Endodermal cell (in vitro differentiated cells): ENCODE measurements around the gene CHST11. TPM values are rescaled to one million over a fixed set of nuclear protein-coding genes. Genes with fewer than 3 reads are reported as not detected.
A peak's percentile ranks its signal among the peaks of the same experiment; 100 is the strongest.

Source experiments
- DNase-seq: peaks from one replicate; pipeline ENCODE4 v3.0.0-alpha.2; 2017
- H3K27ac ChIP-seq: 2 replicates; pipeline ENCODE4 v1.5.1; 2013; ENCODE audit warnings: mild to moderate bottlenecking, low read depth, low read length, moderate library complexity
- H3K27me3 ChIP-seq: 2 replicates; pipeline ENCODE4 v1.6.1; 2013; ENCODE audit warnings: mild to moderate bottlenecking, low read length, moderate library complexity; ENCODE audit not compliant: insufficient read depth, control insufficient read depth, poor library complexity, severe bottlenecking
- H3K36me3 ChIP-seq: 2 replicates; pipeline ENCODE4 v1.7.0; 2013; ENCODE audit warnings: mild to moderate bottlenecking, low read length, moderate library complexity; ENCODE audit not compliant: control insufficient read depth, insufficient read depth
- H3K4me1 ChIP-seq: one replicate; pipeline ENCODE4 v1.7.0; 2013; ENCODE audit warnings: low read length; ENCODE audit not compliant: control insufficient read depth, insufficient read depth
- H3K4me3 ChIP-seq: 2 replicates; pipeline ENCODE4 v1.5.1; 2013; ENCODE audit warnings: mild to moderate bottlenecking, low read length, moderate library complexity
- H3K9ac ChIP-seq: 2 replicates; pipeline ENCODE4 v1.6.1; 2013; ENCODE audit warnings: mild to moderate bottlenecking, low read length, moderate library complexity; ENCODE audit not compliant: poor library complexity, severe bottlenecking; ENCODE audit errors: extremely low read depth
- H3K9me3 ChIP-seq: 2 replicates; pipeline ENCODE4 v1.6.1; 2013; ENCODE audit warnings: mild to moderate bottlenecking, low read length, moderate library complexity; ENCODE audit not compliant: control insufficient read depth
- H3K27ac Mint-ChIP-seq: 2 replicates; pipeline ENCODE4 v1.8.0; 2020; ENCODE audit warnings: mixed read lengths
- H3K27me3 Mint-ChIP-seq: 2 replicates; pipeline ENCODE4 v1.8.0; 2021; ENCODE audit warnings: mild to moderate bottlenecking, mixed read lengths; ENCODE audit not compliant: insufficient read depth
- H3K36me3 Mint-ChIP-seq: 2 replicates; pipeline ENCODE4 v1.8.0; 2020; ENCODE audit warnings: low read depth, mixed read lengths
- H3K4me1 Mint-ChIP-seq: 2 replicates; pipeline ENCODE4 v1.8.0; 2020; ENCODE audit warnings: mixed read lengths
- H3K4me3 Mint-ChIP-seq: 2 replicates; pipeline ENCODE4 v1.8.0; 2020; ENCODE audit warnings: mild to moderate bottlenecking, moderate library complexity, mixed read lengths
- H3K9me3 Mint-ChIP-seq: 2 replicates; pipeline ENCODE4 v1.8.0; 2020; ENCODE audit warnings: mild to moderate bottlenecking, mixed read lengths
- CTCF ChIP-seq: fragments of 200-600 bp; sonication (generic); conservative IDR thresholded peaks from 2 replicates; pipeline ENCODE4 v1.5.0; 2021; ENCODE audit warnings: antibody characterized with exemption, mild to moderate bottlenecking
- WGBS, 2 experiments: methylation state at CpG; one replicate each; pipeline versions ENCODE4 v1.1.5 to v1.1.7; 2013; ENCODE audit warnings: missing lambda C conversion rate in 2 of 2, mixed read lengths in 1 of 2; ENCODE audit not compliant: insufficient coverage in 1 of 2, insufficient read length in 1 of 2; 5-methylcytosine and 5-hydroxymethylcytosine counted together
- total RNA-seq, 2 donors: library from RNA; stranded (reverse); fragmentation: NEBNext Ultra II Directional in 1 of 2; extraction: Animal tissue kit (Norgen Biotek cat#: 25700) in 1 of 2; gene quantifications; 2 replicates in 1 of 2; 3 replicates in 1 of 2; pipeline ENCODE4 v1.2.1, GENCODE V29; 2021

The CHST11 gene
- total RNA-seq, 2 donors from 2014 or later, result 30.7 to 36.2 TPM

- H3K27ac Mint-ChIP-seq, result peak overlapping the region; percentile 37
- H3K4me1 ChIP-seq, result peaks cover 3% of the 10 kb centered on the region
These were observed 166.2 kb downstream of the CHST11 start for GRCh38 chr12:104622928-104623327.

GRCh38 chr12:104623883-104624282, 167.1 kb downstream of the CHST11 start:
- Mint-ChIP-seq H3K4me1 (peaks cover 28% of the 10 kb centered on the region), H3K9me3 (peaks cover 11% of the 10 kb centered on the region), H3K27me3 (no peaks in the 10 kb centered on the region), H3K36me3 (peaks cover 14% of the 10 kb centered on the region), H3K4me3 (no peak overlapping the region), H3K27ac (no peak overlapping the region)
- Histone ChIP-seq H3K4me3 (no peak overlapping the region), H3K4me1 (no peaks in the 10 kb centered on the region), H3K27me3 (no peaks in the 10 kb centered on the region), H3K27ac (no peak overlapping the region), H3K9ac (no peak overlapping the region), H3K36me3 (no peaks in the 10 kb centered on the region), H3K9me3 (peaks cover 19% of the 10 kb centered on the region)
- no peak for TF ChIP-seq CTCF
- DNase-seq, result peak; percentile 41
- 70 to 82% methylated on average over 7 of the region's 7 CpGs for WGBS, 2 experiments

More at GRCh38 chr12:104622928-104623327, 166.2 kb downstream of the CHST11 start:
- Mint-ChIP-seq H3K4me3 (no peak overlapping the region), H3K4me1 (peaks cover 28% of the 10 kb centered on the region), H3K27me3 (no peaks in the 10 kb centered on the region), H3K36me3 (peaks cover 12% of the 10 kb centered on the region), H3K9me3 (peaks cover 11% of the 10 kb centered on the region)
- H3K27me3 ChIP-seq, result no peaks in the 10 kb centered on the region
- H3K9ac ChIP-seq, result no peak overlapping the region
- no peak overlapping the region for H3K4me3 ChIP-seq
- no peak for TF ChIP-seq CTCF
- no peak overlapping the region for H3K27ac ChIP-seq
- DNase-seq, result peak; percentile 61
- 57 to 59% methylated on average over 3 of the region's 3 CpGs for WGBS, 2 experiments
- peaks cover 19% of the 10 kb centered on the region for H3K9me3 ChIP-seq
- no peaks in the 10 kb centered on the region for H3K36me3 ChIP-seq

- Histone ChIP-seq H3K4me1 (no peaks in the 10 kb centered on the region), H3K4me3 (no peak overlapping the region), H3K27ac (no peak overlapping the region), H3K9ac (no peak overlapping the region), H3K27me3 (no peaks in the 10 kb centered on the region), H3K9me3 (peaks cover 19% of the 10 kb centered on the region), H3K36me3 (no peaks in the 10 kb centered on the region)
- Mint-ChIP-seq H3K27ac (no peak overlapping the region), H3K27me3 (no peaks in the 10 kb centered on the region), H3K36me3 (peaks cover 14% of the 10 kb centered on the region), H3K4me1 (peaks cover 24% of the 10 kb centered on the region), H3K4me3 (no peak overlapping the region), H3K9me3 (peaks cover 11% of the 10 kb centered on the region)
- 93 to 100% methylated on average over 3 to 6 of the region's 6 CpGs for WGBS, 2 experiments
- TF ChIP-seq CTCF, result no peak
- DNase-seq, result no peak
These were observed 167.8 kb downstream of the CHST11 start for GRCh38 chr12:104624529-104624928.
